HEK293 (cell line): ENCODE measurements around the gene GRIA1.

ENCODE experiments used
- CTCF ChIA-PET: fragments of 350-600 bp; formaldehyde crosslinking; extraction: SDS; loops from one replicate; lab custom pipeline; 2021; ENCODE audit warnings: antibody characterized with exemption; lab: Yijun Ruan, JAX
- POLR2A ChIA-PET: fragments of 300-600 bp; formaldehyde crosslinking; extraction: SDS; loops from one replicate; lab custom pipeline; 2020; ENCODE audit warnings: antibody characterized with exemption, inconsistent platforms; lab: Yijun Ruan, JAX
- H3K27ac ChIP-seq: fragments of 200-500 bp; sonication (Bioruptor generic); 2 replicates; pipeline ENCODE4 v1.5.1; 2014; ENCODE audit warnings: low read depth, low read length, control low read depth, inconsistent platforms; ENCODE audit errors: extremely low read depth
- H3K36me3 ChIP-seq, 2 experiments: fragments of 200-500 bp in 1 of 2; sonication (Bioruptor generic) in 1 of 2; 1 replicate in 1 of 2; 2 replicates in 1 of 2; pipeline ENCODE4 v1.5.1; 2014 to 2017; ENCODE audit warnings: inconsistent platforms in 2 of 2, low read length in 2 of 2; ENCODE audit not compliant: control insufficient read depth in 2 of 2, insufficient read depth in 1 of 2
- H3K4me1 ChIP-seq: fragments of 200-500 bp; sonication (Bioruptor generic); 2 replicates; pipeline ENCODE4 v1.5.1; 2014; ENCODE audit warnings: mild to moderate bottlenecking, low read length, inconsistent platforms; ENCODE audit not compliant: control insufficient read depth, insufficient read depth
- H3K4me3 ChIP-seq: 2 replicates; pipeline ENCODE4 v1.5.1; 2011; ENCODE audit warnings: low read depth, mild to moderate bottlenecking, control low read depth, low read length, moderate library complexity
- H3K9me3 ChIP-seq: fragments of 200-500 bp; sonication (Bioruptor generic); 2 replicates; pipeline ENCODE4 v1.5.1; 2014; ENCODE audit warnings: low read depth, low read length, inconsistent platforms; ENCODE audit not compliant: control insufficient read depth, insufficient read depth
- GLI4 ChIP-seq: fragments of 450-650 bp; formaldehyde crosslinking; IDR thresholded peaks from 2 replicates; pipeline ENCODE4 v1.5.1; 2016; ENCODE audit warnings: missing biosample characterization, missing genetic modification characterization
- IKZF3 ChIP-seq: fragments of 450-650 bp; IDR thresholded peaks from 2 replicates; pipeline ENCODE4 v1.5.0; 2018; ENCODE audit warnings: missing biosample characterization, mild to moderate bottlenecking, missing genetic modification characterization, moderate library complexity
- KLF8 ChIP-seq: fragments of 450-650 bp; formaldehyde crosslinking; IDR thresholded peaks from 2 replicates; pipeline ENCODE4 v1.5.1; 2016; ENCODE audit warnings: missing biosample characterization, missing genetic modification characterization
- MZF1 ChIP-seq: fragments of 450-650 bp; formaldehyde crosslinking; IDR thresholded peaks from 2 replicates; pipeline ENCODE4 v1.5.1; 2017; ENCODE audit warnings: missing biosample characterization, missing genetic modification characterization, borderline replicate concordance
- PBX3 ChIP-seq: sonication (generic); formaldehyde crosslinking; IDR thresholded peaks from 2 replicates; pipeline ENCODE4 v1.8.1; 2022; ENCODE audit warnings: mild to moderate bottlenecking, moderate library complexity, missing genetic modification reagents
- WT1 ChIP-seq: fragments of 450-650 bp; formaldehyde crosslinking; IDR thresholded peaks from 2 replicates; pipeline ENCODE4 v1.5.1; 2016; ENCODE audit warnings: missing biosample characterization, missing genetic modification characterization
- ZNF114 ChIP-seq: fragments of 450-650 bp; formaldehyde crosslinking; IDR thresholded peaks from 2 replicates; pipeline ENCODE4 v1.5.0; 2017; ENCODE audit warnings: missing biosample characterization, missing genetic modification characterization
- ZNF155 ChIP-seq: fragments of 450-650 bp; formaldehyde crosslinking; IDR thresholded peaks from 2 replicates; pipeline ENCODE4 v1.5.1; 2016; ENCODE audit warnings: missing biosample characterization, missing genetic modification characterization
- ZNF169 ChIP-seq: fragments of 450-650 bp; formaldehyde crosslinking; IDR thresholded peaks from 2 replicates; pipeline ENCODE4 v1.5.1; 2016; ENCODE audit warnings: missing biosample characterization, missing genetic modification characterization
- ZNF280D ChIP-seq: fragments of 450-650 bp; formaldehyde crosslinking; IDR thresholded peaks from 2 replicates; pipeline ENCODE4 v1.5.1; 2016; ENCODE audit warnings: missing biosample characterization, missing genetic modification characterization
- ZNF324 ChIP-seq: fragments of 450-650 bp; formaldehyde crosslinking; IDR thresholded peaks from 2 replicates; pipeline ENCODE4 v1.5.1; 2016; ENCODE audit warnings: missing biosample characterization, missing genetic modification characterization
- ZNF366 ChIP-seq: fragments of 450-650 bp; formaldehyde crosslinking; conservative IDR thresholded peaks from 2 replicates; pipeline ENCODE4 v1.5.1; 2016; ENCODE audit warnings: missing biosample characterization, missing genetic modification characterization
- ZNF398 ChIP-seq: fragments of 450-650 bp; formaldehyde crosslinking; IDR thresholded peaks from 2 replicates; pipeline ENCODE4 v1.5.1; 2017; ENCODE audit warnings: missing biosample characterization, missing genetic modification characterization
- ZNF433 ChIP-seq: fragments of 450-650 bp; formaldehyde crosslinking; IDR thresholded peaks from 2 replicates; pipeline ENCODE4 v1.5.1; 2016; ENCODE audit warnings: missing biosample characterization, missing genetic modification characterization, low read depth
- ZNF529 ChIP-seq: fragments of 450-650 bp; formaldehyde crosslinking; IDR thresholded peaks from 2 replicates; pipeline ENCODE4 v1.5.1; 2017; ENCODE audit warnings: missing genetic modification characterization, missing biosample characterization; ENCODE audit not compliant: insufficient replicate concordance
- ZNF530 ChIP-seq: fragments of 450-650 bp; formaldehyde crosslinking; IDR thresholded peaks from 2 replicates; pipeline ENCODE4 v1.5.1; 2016; ENCODE audit warnings: low read depth, missing biosample characterization, missing genetic modification characterization
- ZNF555 ChIP-seq: fragments of 450-650 bp; formaldehyde crosslinking; conservative IDR thresholded peaks from 2 replicates; pipeline ENCODE4 v1.5.1; 2017; ENCODE audit warnings: missing biosample characterization, mild to moderate bottlenecking, missing genetic modification characterization, inconsistent platforms
- ZNF585B ChIP-seq: fragments of 450-650 bp; formaldehyde crosslinking; IDR thresholded peaks from 2 replicates; pipeline ENCODE4 v1.5.1; 2016; ENCODE audit warnings: missing biosample characterization, missing genetic modification characterization
- ZNF768 ChIP-seq: fragments of 450-650 bp; formaldehyde crosslinking; IDR thresholded peaks from 2 replicates; pipeline ENCODE4 v1.5.1; 2018; ENCODE audit warnings: missing biosample characterization, mild to moderate bottlenecking, missing genetic modification characterization
- ZNF785 ChIP-seq: fragments of 450-650 bp; formaldehyde crosslinking; IDR thresholded peaks from 2 replicates; pipeline ENCODE4 v1.5.1; 2016; ENCODE audit warnings: missing biosample characterization, missing genetic modification characterization
- TF ChIP-seq, protein P1 (sequence below): fragments of 450-650 bp; formaldehyde crosslinking; IDR thresholded peaks from 2 replicates; pipeline ENCODE4 v1.5.1; 2016; ENCODE audit warnings: missing biosample characterization, missing genetic modification characterization
- TF ChIP-seq, protein P2 (sequence below): fragments of 450-650 bp; formaldehyde crosslinking; IDR thresholded peaks from 2 replicates; pipeline ENCODE4 v1.5.1; 2016; ENCODE audit warnings: missing biosample characterization, missing genetic modification characterization
- TF ChIP-seq, protein P3 (sequence below): fragments of 450-650 bp; IDR thresholded peaks from 2 replicates; pipeline ENCODE4 v1.5.1; 2018; ENCODE audit warnings: missing biosample characterization, missing genetic modification characterization

The GRIA1 gene

DNA sequence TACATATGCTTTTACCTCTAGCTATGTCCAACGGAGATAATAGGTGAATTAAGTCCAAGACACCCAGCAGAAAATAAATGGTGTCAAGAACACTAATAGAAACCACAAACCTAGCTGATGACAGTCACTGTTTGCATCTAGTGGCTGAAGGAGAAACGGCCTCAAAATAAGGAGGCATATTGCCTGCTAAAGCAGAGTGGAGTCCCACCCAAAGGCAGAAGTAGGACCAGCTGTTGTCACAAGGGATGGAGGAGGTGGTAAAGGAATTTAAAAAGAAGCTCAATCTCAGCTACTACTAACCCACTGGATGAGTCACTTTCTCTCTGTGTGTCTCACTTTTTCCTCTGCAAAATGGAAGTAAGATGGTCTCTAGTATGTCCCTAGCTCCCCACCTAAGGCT lies 224.3 kb downstream of the GRIA1 start:
- H3K27ac ChIP-seq = no peak overlapping the region
- no peaks in the 10 kb centered on the region for H3K36me3 ChIP-seq
- no peaks in the 10 kb centered on the region for H3K9me3 ChIP-seq
- no peak overlapping the region for H3K4me3 ChIP-seq
- TF ChIP-seq MZF1 (tag by site-specific recombination) = no peak
- no peak for TF ChIP-seq ZNF398
- TF ChIP-seq ZNF768 (tag by site-specific recombination) = no peak
- TF ChIP-seq ZNF530 (tag by site-specific recombination) = no peak
- no peak for TF ChIP-seq KLF8 (tag by site-specific recombination)
- TF ChIP-seq ZNF529 (tag by site-specific recombination) = no peak
- TF ChIP-seq ZNF555 (tag by site-specific recombination) = no peak
- no peaks in the 10 kb centered on the region for H3K4me1 ChIP-seq
- ChIA-PET POLR2A (no interaction called here), CTCF (interaction anchor here (0.7 to 1.0 kb wide), 2 partner anchors 23 to 219 kb away, joined by 3 read pairs; no protein-coding TSS in a partner anchor)

- no peaks in the 10 kb centered on the region for H3K4me1 ChIP-seq
- no peaks in the 10 kb centered on the region for H3K9me3 ChIP-seq
- no peak for TF ChIP-seq ZNF114 (tag by site-specific recombination)
- no peak for TF ChIP-seq ZNF785 (tag by site-specific recombination)
- TF ChIP-seq IKZF3 (tag by site-specific recombination) = no peak
- TF ChIP-seq ZNF433 (tag by site-specific recombination) = no peak
- no peak for TF ChIP-seq ZNF280D (tag by site-specific recombination)
- no peak for TF ChIP-seq ZNF529 (tag by site-specific recombination)
- no peak for TF ChIP-seq ZNF585B (tag by site-specific recombination)
- TF ChIP-seq PBX3 (CRISPR knock-in tag) = no peak
- TF ChIP-seq ZNF169 = no peak
- TF ChIP-seq ZNF324 (tag by site-specific recombination) = no peak
- TF ChIP-seq, protein P1, sequence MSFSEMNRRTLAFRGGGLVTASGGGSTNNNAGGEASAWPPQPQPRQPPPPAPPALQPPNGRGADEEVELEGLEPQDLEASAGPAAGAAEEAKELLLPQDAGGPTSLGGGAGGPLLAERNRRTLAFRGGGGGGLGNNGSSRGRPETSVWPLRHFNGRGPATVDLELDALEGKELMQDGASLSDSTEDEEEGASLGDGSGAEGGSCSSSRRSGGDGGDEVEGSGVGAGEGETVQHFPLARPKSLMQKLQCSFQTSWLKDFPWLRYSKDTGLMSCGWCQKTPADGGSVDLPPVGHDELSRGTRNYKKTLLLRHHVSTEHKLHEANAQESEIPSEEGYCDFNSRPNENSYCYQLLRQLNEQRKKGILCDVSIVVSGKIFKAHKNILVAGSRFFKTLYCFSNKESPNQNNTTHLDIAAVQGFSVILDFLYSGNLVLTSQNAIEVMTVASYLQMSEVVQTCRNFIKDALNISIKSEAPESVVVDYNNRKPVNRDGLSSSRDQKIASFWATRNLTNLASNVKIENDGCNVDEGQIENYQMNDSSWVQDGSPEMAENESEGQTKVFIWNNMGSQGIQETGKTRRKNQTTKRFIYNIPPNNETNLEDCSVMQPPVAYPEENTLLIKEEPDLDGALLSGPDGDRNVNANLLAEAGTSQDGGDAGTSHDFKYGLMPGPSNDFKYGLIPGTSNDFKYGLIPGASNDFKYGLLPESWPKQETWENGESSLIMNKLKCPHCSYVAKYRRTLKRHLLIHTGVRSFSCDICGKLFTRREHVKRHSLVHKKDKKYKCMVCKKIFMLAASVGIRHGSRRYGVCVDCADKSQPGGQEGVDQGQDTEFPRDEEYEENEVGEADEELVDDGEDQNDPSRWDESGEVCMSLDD = no peak
- no peak for TF ChIP-seq WT1
- TF ChIP-seq ZNF155 (tag by site-specific recombination) = no peak
- TF ChIP-seq, protein P2, sequence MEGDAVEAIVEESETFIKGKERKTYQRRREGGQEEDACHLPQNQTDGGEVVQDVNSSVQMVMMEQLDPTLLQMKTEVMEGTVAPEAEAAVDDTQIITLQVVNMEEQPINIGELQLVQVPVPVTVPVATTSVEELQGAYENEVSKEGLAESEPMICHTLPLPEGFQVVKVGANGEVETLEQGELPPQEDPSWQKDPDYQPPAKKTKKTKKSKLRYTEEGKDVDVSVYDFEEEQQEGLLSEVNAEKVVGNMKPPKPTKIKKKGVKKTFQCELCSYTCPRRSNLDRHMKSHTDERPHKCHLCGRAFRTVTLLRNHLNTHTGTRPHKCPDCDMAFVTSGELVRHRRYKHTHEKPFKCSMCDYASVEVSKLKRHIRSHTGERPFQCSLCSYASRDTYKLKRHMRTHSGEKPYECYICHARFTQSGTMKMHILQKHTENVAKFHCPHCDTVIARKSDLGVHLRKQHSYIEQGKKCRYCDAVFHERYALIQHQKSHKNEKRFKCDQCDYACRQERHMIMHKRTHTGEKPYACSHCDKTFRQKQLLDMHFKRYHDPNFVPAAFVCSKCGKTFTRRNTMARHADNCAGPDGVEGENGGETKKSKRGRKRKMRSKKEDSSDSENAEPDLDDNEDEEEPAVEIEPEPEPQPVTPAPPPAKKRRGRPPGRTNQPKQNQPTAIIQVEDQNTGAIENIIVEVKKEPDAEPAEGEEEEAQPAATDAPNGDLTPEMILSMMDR = no peak
- TF ChIP-seq ZNF366 (tag by site-specific recombination) = no peak
- no peak for TF ChIP-seq GLI4 (tag by site-specific recombination)
- TF ChIP-seq, protein P3, sequence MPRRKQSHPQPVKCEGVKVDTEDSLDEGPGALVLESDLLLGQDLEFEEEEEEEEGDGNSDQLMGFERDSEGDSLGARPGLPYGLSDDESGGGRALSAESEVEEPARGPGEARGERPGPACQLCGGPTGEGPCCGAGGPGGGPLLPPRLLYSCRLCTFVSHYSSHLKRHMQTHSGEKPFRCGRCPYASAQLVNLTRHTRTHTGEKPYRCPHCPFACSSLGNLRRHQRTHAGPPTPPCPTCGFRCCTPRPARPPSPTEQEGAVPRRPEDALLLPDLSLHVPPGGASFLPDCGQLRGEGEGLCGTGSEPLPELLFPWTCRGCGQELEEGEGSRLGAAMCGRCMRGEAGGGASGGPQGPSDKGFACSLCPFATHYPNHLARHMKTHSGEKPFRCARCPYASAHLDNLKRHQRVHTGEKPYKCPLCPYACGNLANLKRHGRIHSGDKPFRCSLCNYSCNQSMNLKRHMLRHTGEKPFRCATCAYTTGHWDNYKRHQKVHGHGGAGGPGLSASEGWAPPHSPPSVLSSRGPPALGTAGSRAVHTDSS (tag by site-specific recombination) = no peak
- TF ChIP-seq, all 188 proteins: peak for 0
- ChIA-PET POLR2A (no interaction called here), CTCF (no interaction called here)
- Histone ChIP-seq H3K27ac (no peak overlapping the region), H3K4me3 (no peak overlapping the region), H3K36me3 (no peaks in the 10 kb centered on the region)
Measured at GRCh38 chr5:153717287-153717686, 226.8 kb downstream of the GRIA1 start.
